Motor neuron (in vitro differentiated cells): ENCODE results near the gene PANK1. TPM values are rescaled to one million over a fixed set of nuclear protein-coding genes. Genes with fewer than 3 reads are reported as not detected.
"Not testable (repeated sequence)": the region's sequence is repeated elsewhere in the genome, so short reads cannot be mapped to it uniquely, and the experiment has no call there.

Experiments
- ATAC-seq, 8 experiments: fragments of 200-7000 bp; cut with Tn5 transposase; replicated peaks in 6 of 8; 2 replicates each; pipeline ENCODE4 v1.8.0; 2021; ENCODE audit warnings: mild to moderate bottlenecking in 8 of 8, moderate library complexity in 8 of 8
- H3K27ac ChIP-seq, 2 donors: fragments of 250-450 bp; sonication (Bioruptor Pico); 2 replicates each; pipeline ENCODE4 v1.9.0; 2021; ENCODE audit warnings: antibody characterized with exemption in 2 of 2, mild to moderate bottlenecking in 2 of 2, moderate library complexity in 1 of 2
- H3K4me1 ChIP-seq, 2 donors: fragments of 250-450 bp; sonication (Bioruptor Pico); replicated peaks in 1 of 2; 2 replicates each; pipeline ENCODE4 v1.6.1; 2021; ENCODE audit warnings: antibody characterized with exemption in 2 of 2, mild to moderate bottlenecking in 2 of 2, moderate library complexity in 1 of 2
- H3K4me3 ChIP-seq, 5 donors: fragments of 250-450 bp; sonication (Bioruptor Pico); 2 replicates each; pipeline ENCODE4 v1.9.0; 2021; ENCODE audit warnings: antibody characterized with exemption in 5 of 5, mild to moderate bottlenecking in 5 of 5, moderate library complexity in 4 of 5
- WGBS, 10 experiments: fragments of 450-650 bp; shearing (Covaris generic); methylation state at CpG; one replicate each; pipeline ENCODE4 v1.0.0; 2022; 5-methylcytosine and 5-hydroxymethylcytosine counted together
- in situ Hi-C, 9 experiments: fragments of 400-800 bp; cut with MboI; loops; one replicate each; pipeline ENCODE4 v1.15.0; 2021; ENCODE audit warnings: low sequenced_read_pairs in 9 of 9, low pct_unique_long_range_greater_than_20kb in 2 of 9; ENCODE audit not compliant: unreplicated experiment in 9 of 9
- total RNA-seq, 8 experiments: library from RNA; unstranded; fragments of 300-600 nt; gene quantifications; 2 replicates each; pipeline versions ENCODE4 v1.2.3 to v1.2.4, GENCODE V29; 2022

Gene PANK1
- total RNA-seq, 8 experiments from 2014 or later = 2.8 to 24.9 (median 9.5) TPM

GRCh38 chr10:89553064-89553734, 91.8 kb downstream of the PANK1 start:
- Histone ChIP-seq H3K4me3 (no peak overlapping the region), H3K4me1 (no peaks in the 10 kb centered on the region), H3K27ac (no peak overlapping the region)
- 0 to 94% (median 42%) methylated on average over 2 to 5 of the region's 5 CpGs; no CpG with 5 or more reads in 1 of the 10 experiments for WGBS, 10 experiments
- in situ Hi-C loops = loop anchor here in 2 of 9 experiments (25.0 kb wide), 1 partner anchor 116 kb away; no protein-coding TSS in a partner anchor
- peak in 4 of 8 experiments; percentile 52 to 90 (median 74) for ATAC-seq

GRCh38 chr10:89552213-89552612, 92.8 kb downstream of the PANK1 start:
- in situ Hi-C loops = loop anchor here in 2 of 9 experiments (25.0 kb wide), 1 partner anchor 115 kb away; no protein-coding TSS in a partner anchor
- WGBS, 10 experiments = 13 to 94% (median 72%) methylated on average over 2 to 4 of the region's 4 CpGs; no CpG with 5 or more reads in 5 of the 10 experiments
- no peak for ATAC-seq
- H3K27ac ChIP-seq = no peak overlapping the region
- no peak overlapping the region for H3K4me3 ChIP-seq
- no peaks in the 10 kb centered on the region for H3K4me1 ChIP-seq

GRCh38 chr10:89550509-89550908, 94.5 kb downstream of the PANK1 start:
- Histone ChIP-seq H3K4me1 (no peaks in the 10 kb centered on the region), H3K4me3 (no peak overlapping the region), H3K27ac (no peak overlapping the region)
- peak in 1 of 8 experiments; percentile 26 for ATAC-seq
- 60 to 100% (median 92%) methylated on average over 1 to 5 of the region's 5 CpGs; no CpG with 5 or more reads in 4 of the 10 experiments for WGBS, 10 experiments
- in situ Hi-C loops = loop anchor here in 2 of 9 experiments (25.0 kb wide), 1 partner anchor 113 kb away; no protein-coding TSS in a partner anchor

- 0 to 100% (median 75%) methylated on average over 1 of the region's 1 CpG; no CpG with 5 or more reads in 3 of the 10 experiments for WGBS, 10 experiments
- Histone ChIP-seq H3K4me3 (no peak overlapping the region), H3K27ac (no peak overlapping the region), H3K4me1 (no peaks in the 10 kb centered on the region)
- peak in 1 of 8 experiments; percentile 61 for ATAC-seq
- in situ Hi-C loops = no loop called here
These were observed 95.5 kb downstream of the PANK1 start for GRCh38 chr10:89549510-89549909.

- Histone ChIP-seq H3K4me1 (no peaks in the 10 kb centered on the region), H3K27ac (no peak overlapping the region), H3K4me3 (no peak overlapping the region)
- WGBS, 10 experiments = 50 to 100% (median 83%) methylated on average over 1 to 5 of the region's 6 CpGs; no CpG with 5 or more reads in 1 of the 10 experiments
- ATAC-seq = peak in 2 of 8 experiments; percentile 29 to 43
- in situ Hi-C loops = no loop called here
These were observed 96.4 kb downstream of the PANK1 start for GRCh38 chr10:89548673-89549072.

- 42 to 100% (median 83%) methylated on average over 1 to 2 of the region's 2 CpGs; no CpG with 5 or more reads in 1 of the 10 experiments for WGBS, 10 experiments
These were observed 97.1 kb downstream of the PANK1 start for GRCh38 chr10:89547853-89548513.

GRCh38 chr10:89546651-89547050, 98.4 kb downstream of the PANK1 start:
- H3K27ac ChIP-seq, in situ Hi-C loops: not testable (repeated sequence)
- WGBS, 10 experiments = 100% methylated on average over 1 of the region's 1 CpG; no CpG with 5 or more reads in 9 of the 10 experiments

More at GRCh38 chr10:89547853-89548513, 97.1 kb downstream of the PANK1 start:
- in situ Hi-C loops = no loop called here
- no peaks in the 10 kb centered on the region for H3K4me1 ChIP-seq
- no peak overlapping the region for H3K4me3 ChIP-seq
- no peak overlapping the region for H3K27ac ChIP-seq
- ATAC-seq = no peak

GRCh38 chr10:89543841-89544240, 101.2 kb downstream of the PANK1 start:
- ATAC-seq = no peak
- H3K4me3 ChIP-seq = no peak overlapping the region
- no peak overlapping the region for H3K27ac ChIP-seq
- in situ Hi-C loops = no loop called here
- 60 to 92% (median 69%) methylated on average over 1 to 3 of the region's 3 CpGs; no CpG with 5 or more reads in 2 of the 10 experiments for WGBS, 10 experiments
- no peaks in the 10 kb centered on the region for H3K4me1 ChIP-seq

More at GRCh38 chr10:89546651-89547050, 98.4 kb downstream of the PANK1 start:
- H3K4me3 ChIP-seq, H3K4me1 ChIP-seq, ATAC-seq: not testable (repeated sequence)

GRCh38 chr10:89540420-89540949, 104.6 kb downstream of the PANK1 start:
- Histone ChIP-seq H3K27ac (no peak overlapping the region), H3K4me3 (no peak overlapping the region), H3K4me1 (no peaks in the 10 kb centered on the region)
- peak in 3 of 8 experiments; percentile 22 to 69 (median 29) for ATAC-seq
- in situ Hi-C loops = no loop called here
- 36 to 100% (median 83%) methylated on average over 1 to 4 of the region's 4 CpGs for WGBS, 10 experiments

GRCh38 chr10:89537364-89537763, 107.7 kb downstream of the PANK1 start:
- in situ Hi-C loops = no loop called here
- 0 to 100% (median 38%) methylated on average over 1 of the region's 1 CpG; no CpG with 5 or more reads in 4 of the 10 experiments for WGBS, 10 experiments

GRCh38 chr10:89536013-89536354, 109.1 kb downstream of the PANK1 start:
- WGBS, 10 experiments = 16 to 100% (median 75%) methylated on average over 1 to 5 of the region's 16 CpGs
- H3K4me3 ChIP-seq = peak overlapping the region; percentile 24 to 37 (median 31)
- ATAC-seq = no peak
- H3K27ac ChIP-seq = no peak overlapping the region
- in situ Hi-C loops = no loop called here
- H3K4me1 ChIP-seq = no peaks in the 10 kb centered on the region

More at GRCh38 chr10:89537364-89537763, 107.7 kb downstream of the PANK1 start:
- no peaks in the 10 kb centered on the region for H3K4me1 ChIP-seq
- no peak overlapping the region for H3K27ac ChIP-seq
- ATAC-seq = no peak
- no peak overlapping the region for H3K4me3 ChIP-seq

- 0 to 40% (median 10%) methylated on average over 1 to 6 of the region's 87 CpGs; no CpG with 5 or more reads in 3 of the 10 experiments for WGBS, 10 experiments
These were observed 109.7 kb downstream of the PANK1 start, which contains the start of gene SLC16A12 for GRCh38 chr10:89535171-89536012. Gene SLC16A12 (minus strand): TSS chr10:89535594. CDS start chr10:89462578, 73,016 bp downstream.

More at GRCh38 chr10:89535171-89536012, 109.7 kb downstream of the PANK1 start, which contains the start of gene SLC16A12:
- Histone ChIP-seq H3K27ac (no peak within 1 kb of the TSS), H3K4me3 (peak within 1 kb of the TSS; percentile 24 to 37 (median 31)), H3K4me1 (no peaks in the 10 kb centered on the region)
- in situ Hi-C loops = no loop called here
- ATAC-seq = peak in 6 of 8 experiments; percentile 69 to 88 (median 82)
